Neural progenitor cell (in vitro differentiated cells): ENCODE results near the gene SEMA7A. TPM values are rescaled to one million over a fixed set of nuclear protein-coding genes. Genes with fewer than 3 reads are reported as not detected.

ENCODE experiments used
- DNase-seq: peaks from one replicate; pipeline ENCODE4 v3.0.0-alpha.2; 2016; ENCODE audit warnings: low spot score
- H2AFZ ChIP-seq: fragments of 200-600 bp; sonication (generic); replicated peaks from 2 replicates; pipeline ENCODE4 v1.6.1; 2016; ENCODE audit warnings: antibody characterized with exemption
- H3F3A ChIP-seq: fragments of 200-600 bp; sonication (generic); 2 replicates; pipeline ENCODE4 v1.6.1; 2016; ENCODE audit warnings: antibody characterized with exemption, low read depth
- H3K27ac ChIP-seq: fragments of 200-600 bp; sonication (generic); 2 replicates; pipeline ENCODE4 v1.5.1; 2016; ENCODE audit warnings: mild to moderate bottlenecking
- H3K27me3 ChIP-seq: fragments of 200-600 bp; sonication (generic); 2 replicates; pipeline ENCODE4 v1.6.1; 2016; ENCODE audit warnings: mild to moderate bottlenecking, moderate library complexity
- H3K36me3 ChIP-seq: fragments of 200-600 bp; sonication (generic); 2 replicates; pipeline ENCODE4 v1.5.1; 2016
- H3K4me1 ChIP-seq: fragments of 200-600 bp; sonication (generic); 2 replicates; pipeline ENCODE4 v1.6.1; 2016; ENCODE audit warnings: mixed run types
- H3K4me2 ChIP-seq: fragments of 200-600 bp; sonication (generic); 2 replicates; pipeline ENCODE4 v1.6.1; 2016
- H3K4me3 ChIP-seq: fragments of 200-600 bp; sonication (generic); 2 replicates; pipeline ENCODE4 v1.5.1; 2016
- H3K79me2 ChIP-seq: fragments of 200-600 bp; sonication (generic); 2 replicates; pipeline ENCODE4 v1.6.1; 2016; ENCODE audit warnings: low read depth
- H3K9ac ChIP-seq: fragments of 200-600 bp; sonication (generic); 2 replicates; pipeline ENCODE4 v1.6.1; 2016
- H3K9me3 ChIP-seq: fragments of 200-600 bp; sonication (generic); 2 replicates; pipeline ENCODE4 v1.5.1; 2016; ENCODE audit warnings: low read depth
- H4K20me1 ChIP-seq: fragments of 200-600 bp; sonication (generic); 2 replicates; pipeline ENCODE4 v1.6.1; 2016; ENCODE audit warnings: low read depth
- H3K27ac Mint-ChIP-seq: 3 replicates; pipeline ENCODE4 v1.8.0; 2021; ENCODE audit warnings: mixed read lengths
- H3K27me3 Mint-ChIP-seq: 2 replicates; pipeline ENCODE4 v1.8.0; 2022; ENCODE audit warnings: low read depth, mild to moderate bottlenecking, inconsistent platforms, moderate library complexity, mixed read lengths; ENCODE audit not compliant: insufficient read depth
- H3K36me3 Mint-ChIP-seq: 3 replicates; pipeline ENCODE4 v1.8.0; 2021; ENCODE audit warnings: mixed read lengths
- H3K4me1 Mint-ChIP-seq: 3 replicates; pipeline ENCODE4 v1.8.0; 2021; ENCODE audit warnings: mixed read lengths
- H3K4me3 Mint-ChIP-seq: 3 replicates; pipeline ENCODE4 v1.8.0; 2021; ENCODE audit warnings: mild to moderate bottlenecking, moderate library complexity, mixed read lengths
- H3K9me3 Mint-ChIP-seq: 3 replicates; pipeline ENCODE4 v1.8.0; 2020; ENCODE audit warnings: mixed read lengths
- CTCF ChIP-seq: fragments of 200-600 bp; sonication (generic); IDR thresholded peaks from 2 replicates; pipeline ENCODE4 v1.5.1; 2017; ENCODE audit warnings: antibody characterized with exemption, mild to moderate bottlenecking
- EZH2 ChIP-seq: fragments of 200-600 bp; sonication (generic); IDR thresholded peaks from 2 replicates; pipeline ENCODE4 v1.6.1; 2017; ENCODE audit warnings: antibody characterized with exemption, mild to moderate bottlenecking, moderate library complexity
- EZH2phosphoT487 ChIP-seq: fragments of 200-600 bp; sonication (generic); IDR thresholded peaks from 2 replicates; pipeline ENCODE4 v1.6.1; 2017; ENCODE audit warnings: antibody characterized with exemption
- total RNA-seq: library from RNA; depleted of rRNA; stranded (reverse); fragments of >200 nt; gene quantifications from 2 replicates; pipeline ENCODE4 v1.2.3, GENCODE V29; 2015; ENCODE audit warnings: low replicate concordance

SEMA7A gene
- total RNA-seq, 1 donor from 2014 or later, result 3.5 TPM

GRCh38 chr15:74400915-74401757 lies 32.6 kb downstream of the SEMA7A start:
- Histone ChIP-seq H4K20me1 (no peaks in the 10 kb centered on the region), H3K36me3 (no peaks in the 10 kb centered on the region), H3K4me2 (no peak overlapping the region), H3F3A (no peaks in the 10 kb centered on the region), H3K9ac (no peak overlapping the region), H2AFZ (no peak overlapping the region), H3K79me2 (no peaks in the 10 kb centered on the region), H3K4me1 (no peaks in the 10 kb centered on the region), H3K27ac (no peak overlapping the region), H3K27me3 (no peaks in the 10 kb centered on the region), H3K9me3 (no peaks in the 10 kb centered on the region), H3K4me3 (no peak overlapping the region)
- TF ChIP-seq EZH2phosphoT487, result no peak
- TF ChIP-seq EZH2, result no peak
- TF ChIP-seq CTCF, result no peak
- Mint-ChIP-seq H3K9me3 (no peaks in the 10 kb centered on the region), H3K4me1 (peaks cover 18% of the 10 kb centered on the region), H3K27me3 (peaks cover 25% of the 10 kb centered on the region), H3K4me3 (no peak overlapping the region), H3K27ac (peak overlapping the region; percentile 53), H3K36me3 (no peaks in the 10 kb centered on the region)
- no peak for DNase-seq

- H3K27ac ChIP-seq, result no peak overlapping the region
- H2AFZ ChIP-seq, result no peak overlapping the region
- Mint-ChIP-seq H3K27ac (no peak overlapping the region), H3K36me3 (no peaks in the 10 kb centered on the region), H3K4me3 (no peak overlapping the region), H3K4me1 (peaks cover 16% of the 10 kb centered on the region), H3K27me3 (peaks cover 22% of the 10 kb centered on the region), H3K9me3 (no peaks in the 10 kb centered on the region)
- H3K79me2 ChIP-seq, result no peaks in the 10 kb centered on the region
- no peaks in the 10 kb centered on the region for H4K20me1 ChIP-seq
- DNase-seq, result no peak
- TF ChIP-seq EZH2phosphoT487, result no peak
- TF ChIP-seq EZH2, result no peak
- no peak for TF ChIP-seq CTCF
- no peaks in the 10 kb centered on the region for H3K9me3 ChIP-seq
- H3K4me2 ChIP-seq, result no peak overlapping the region
- H3K36me3 ChIP-seq, result no peaks in the 10 kb centered on the region
- H3K4me1 ChIP-seq, result no peaks in the 10 kb centered on the region
- H3K4me3 ChIP-seq, result no peak overlapping the region
- H3K9ac ChIP-seq, result no peak overlapping the region
- H3F3A ChIP-seq, result no peaks in the 10 kb centered on the region
- H3K27me3 ChIP-seq, result no peaks in the 10 kb centered on the region
Observed at GRCh38 chr15:74400313-74400860, 33.4 kb downstream of the SEMA7A start.

GRCh38 chr15:74399511-74400312 lies 34.0 kb downstream of the SEMA7A start:
- DNase-seq, result no peak
- no peak overlapping the region for H3K4me3 ChIP-seq
- Mint-ChIP-seq H3K27me3 (peaks cover 21% of the 10 kb centered on the region), H3K36me3 (no peaks in the 10 kb centered on the region), H3K9me3 (no peaks in the 10 kb centered on the region), H3K4me1 (peaks cover 16% of the 10 kb centered on the region), H3K4me3 (no peak overlapping the region), H3K27ac (no peak overlapping the region)
- no peaks in the 10 kb centered on the region for H3K79me2 ChIP-seq
- H3K36me3 ChIP-seq, result no peaks in the 10 kb centered on the region
- no peaks in the 10 kb centered on the region for H3K4me1 ChIP-seq
- TF ChIP-seq CTCF (no peak), EZH2phosphoT487 (no peak), EZH2 (no peak)
- no peak overlapping the region for H3K9ac ChIP-seq
- H4K20me1 ChIP-seq, result no peaks in the 10 kb centered on the region
- H3K27me3 ChIP-seq, result no peaks in the 10 kb centered on the region
- H3K27ac ChIP-seq, result no peak overlapping the region
- no peak overlapping the region for H2AFZ ChIP-seq
- no peak overlapping the region for H3K4me2 ChIP-seq
- no peaks in the 10 kb centered on the region for H3F3A ChIP-seq
- no peaks in the 10 kb centered on the region for H3K9me3 ChIP-seq
